SU-DHL-6 (cell line): ENCODE data around the gene PCDHGB4.
"Not testable (repeated sequence)": the region's sequence is repeated elsewhere in the genome, so short reads cannot be mapped to it uniquely, and the experiment has no call there.

Source experiments
- H2AFZ ChIP-seq: fragments of 200-600 bp; sonication (generic); 2 replicates; pipeline ENCODE4 v1.6.1; 2014; ENCODE audit warnings: low read depth, mild to moderate bottlenecking, moderate library complexity, mixed read lengths, antibody characterized with exemption, low read length; ENCODE audit not compliant: severe bottlenecking
- H3F3A ChIP-seq: fragments of 200-600 bp; shearing (Covaris generic); 2 replicates; pipeline ENCODE4 v1.6.0; 2016; ENCODE audit warnings: antibody characterized with exemption, mild to moderate bottlenecking; ENCODE audit not compliant: insufficient read depth
- H3K27ac ChIP-seq: fragments of 200-600 bp; sonication (generic); 2 replicates; pipeline ENCODE4 v1.5.1; 2016; ENCODE audit warnings: low read depth, mild to moderate bottlenecking, low read length, moderate library complexity, mixed read lengths
- H3K27me3 ChIP-seq: fragments of 200-600 bp; sonication (generic), shearing (Covaris generic); 2 replicates; pipeline ENCODE4 v1.6.0; 2014; ENCODE audit warnings: mild to moderate bottlenecking, low read length
- H3K36me3 ChIP-seq: fragments of 200-600 bp; sonication (generic); 2 replicates; pipeline ENCODE4 v1.6.1; 2014; ENCODE audit warnings: mild to moderate bottlenecking, low read length, mixed read lengths
- H3K4me2 ChIP-seq: fragments of 300-600, 200-600 bp; shearing (Covaris generic), sonication (generic); 2 replicates; pipeline ENCODE4 v1.6.0; 2014; ENCODE audit warnings: low read length, low read depth, mild to moderate bottlenecking; ENCODE audit not compliant: poor library complexity, severe bottlenecking
- H3K4me3 ChIP-seq: fragments of 200-600 bp; sonication (generic); 2 replicates; pipeline ENCODE4 v1.5.1; 2014; ENCODE audit warnings: antibody characterized with exemption, low read length, mild to moderate bottlenecking, mixed read lengths; ENCODE audit not compliant: insufficient read depth, poor library complexity, severe bottlenecking
- H3K79me2 ChIP-seq: fragments of 200-600 bp; sonication (generic); 2 replicates; pipeline ENCODE4 v1.6.1; 2014; ENCODE audit warnings: mild to moderate bottlenecking, low read length, moderate library complexity; ENCODE audit not compliant: insufficient read depth
- H3K9ac ChIP-seq: fragments of 200-600 bp; sonication (generic); 2 replicates; pipeline ENCODE4 v1.7.0; 2014; ENCODE audit warnings: mild to moderate bottlenecking, low read length
- H3K9me2 ChIP-seq: fragments of 200-600 bp; sonication (generic); replicated peaks from 2 replicates; pipeline ENCODE4 v1.6.1; 2014; ENCODE audit warnings: low read length; ENCODE audit not compliant: insufficient read depth
- H3K9me3 ChIP-seq: fragments of 200-600 bp; sonication (generic); 2 replicates; pipeline ENCODE4 v1.6.1; 2014; ENCODE audit warnings: low read length, mixed read lengths; ENCODE audit not compliant: insufficient read depth
- H4K20me1 ChIP-seq: fragments of 200-600 bp; sonication (generic); 2 replicates; pipeline ENCODE4 v1.6.1; 2014; ENCODE audit warnings: low read depth, mild to moderate bottlenecking, antibody characterized with exemption, low read length, moderate library complexity, mixed read lengths
- CTCF ChIP-seq: fragments of 200-600 bp; sonication (generic); IDR thresholded peaks from one replicate; pipeline ENCODE4 v1.5.1; 2017; ENCODE audit warnings: antibody characterized with exemption, mild to moderate bottlenecking, low read length, moderate library complexity; ENCODE audit not compliant: insufficient read depth, poor library complexity, severe bottlenecking
- EZH2phosphoT487 ChIP-seq: fragments of 200-600 bp; sonication (generic), shearing (Covaris generic); conservative IDR thresholded peaks from 2 replicates; pipeline ENCODE4 v1.6.1; 2018; ENCODE audit warnings: mild to moderate bottlenecking, antibody characterized with exemption, low read length, moderate library complexity, mixed read lengths

PCDHGB4 gene

GRCh38 chr5:141430332-141431113 lies 43.0 kb downstream of the PCDHGB4 start, which contains the start of gene PCDHGA12:
Gene PCDHGA12, plus strand, starts transcription at chr5:141430507. Its CDS starts 253 bp downstream, at chr5:141430760.
- Histone ChIP-seq H2AFZ (no peak within 1 kb of the TSS), H3K4me2 (no peak within 1 kb of the TSS)

GRCh38 chr5:141431286-141431685 lies 43.8 kb downstream of the PCDHGB4 start:
- TF ChIP-seq CTCF (no peak), EZH2phosphoT487 (no peak)
- Histone ChIP-seq H3K4me3 (no peak overlapping the region), H3K4me2 (no peak overlapping the region), H3K9me3 (peaks cover 11% of the 10 kb centered on the region; the same call in 1 of the 2 replicates), H2AFZ (no peak overlapping the region), H3K9ac (no peak overlapping the region), H3K79me2 (no peaks in the 10 kb centered on the region), H3K27ac (no peak overlapping the region), H3K27me3 (no peaks in the 10 kb centered on the region), H3K36me3 (no peaks in the 10 kb centered on the region; the same call in 1 of the 2 replicates), H3K9me2 (no peaks in the 10 kb centered on the region), H4K20me1 (no peaks in the 10 kb centered on the region), H3F3A (no peaks in the 10 kb centered on the region)

More at GRCh38 chr5:141430332-141431113, 43.0 kb downstream of the PCDHGB4 start, which contains the start of gene PCDHGA12:
- TF ChIP-seq CTCF (no peak), EZH2phosphoT487 (no peak)
- Histone ChIP-seq H3K27me3 (no peaks in the 10 kb centered on the region), H3K36me3 (no peaks in the 10 kb centered on the region; the same call in 1 of the 2 replicates), H3K4me3 (no peak within 1 kb of the TSS), H3K9ac (no peak within 1 kb of the TSS), H3K9me3 (peaks cover 11% of the 10 kb centered on the region; the same call in 1 of the 2 replicates), H3F3A (no peaks in the 10 kb centered on the region), H4K20me1 (no peaks in the 10 kb centered on the region), H3K27ac (no peak within 1 kb of the TSS), H3K79me2 (no peaks in the 10 kb centered on the region), H3K9me2 (no peaks in the 10 kb centered on the region)

GRCh38 chr5:141432308-141432707 lies 44.8 kb downstream of the PCDHGB4 start:
- H3K79me2 ChIP-seq, H3K27ac ChIP-seq, H3K9me2 ChIP-seq, H3F3A ChIP-seq, H3K4me2 ChIP-seq, H3K27me3 ChIP-seq, H3K4me3 ChIP-seq, H3K36me3 ChIP-seq, H3K9me3 ChIP-seq, H4K20me1 ChIP-seq, H3K9ac ChIP-seq, H2AFZ ChIP-seq: not testable (repeated sequence)

GRCh38 chr5:141432726-141433125 lies 45.2 kb downstream of the PCDHGB4 start:
- not testable (repeated sequence) for H3K9me3 ChIP-seq, H3K4me3 ChIP-seq, H3K36me3 ChIP-seq, H4K20me1 ChIP-seq, H3K9ac ChIP-seq, H3K79me2 ChIP-seq, H3K27ac ChIP-seq, H3K27me3 ChIP-seq, H3F3A ChIP-seq, H3K4me2 ChIP-seq, H3K9me2 ChIP-seq, H2AFZ ChIP-seq
